ENCODE measurements around the gene ANP32B.
"Not testable (repeated sequence)": the region's sequence is repeated elsewhere in the genome, so short reads cannot be mapped to it uniquely, and the experiment has no call there.

Gene ANP32B

GRCh38 chr9:98018347-98018746, 35.2 kb downstream of the ANP32B start:
- DNase-seq = no peak
- intact Hi-C loops (cut with DNase I) = no loop called here

DNA sequence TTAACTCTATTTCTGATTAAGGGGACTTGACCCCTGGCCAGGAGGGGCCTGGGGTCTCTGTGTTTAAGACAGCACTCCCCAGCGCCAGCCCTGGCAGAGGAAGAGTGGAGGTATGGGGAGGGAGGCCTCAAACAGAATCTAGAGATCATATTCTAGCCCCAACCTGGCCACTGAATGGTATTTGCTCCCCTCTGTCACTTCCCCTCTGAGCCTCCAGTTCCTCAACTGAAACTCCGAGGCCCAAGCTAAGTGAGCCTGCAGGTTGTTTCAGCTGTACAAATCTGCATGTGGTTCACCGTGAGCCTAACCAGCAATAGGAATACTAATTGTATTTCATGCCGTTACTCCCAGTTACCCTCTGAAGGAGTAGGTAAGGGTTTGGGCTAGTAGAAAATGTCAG, 36.0 kb downstream of the ANP32B start:
- no peak for DNase-seq
- intact Hi-C loops (cut with DNase I) = no loop called here

DNA sequence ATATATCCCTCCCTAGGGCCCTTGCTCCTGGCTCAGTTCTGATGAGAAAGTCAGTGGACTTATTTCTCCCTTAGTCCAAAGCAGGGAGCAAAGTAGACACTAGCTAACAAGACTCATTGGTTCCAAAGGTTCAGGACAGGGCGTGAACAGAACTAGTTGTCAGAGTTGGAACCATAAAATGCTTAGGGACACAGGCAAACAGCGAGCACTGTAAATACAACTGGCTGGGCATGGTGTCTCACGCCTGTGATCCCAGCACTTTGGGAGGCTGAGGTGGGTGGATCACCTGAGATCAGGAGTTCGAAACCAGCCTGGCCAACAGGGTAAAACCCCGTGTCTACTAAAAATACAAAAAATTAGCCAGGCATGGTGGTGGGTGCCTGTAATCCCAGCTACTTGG, 36.7 kb downstream of the ANP32B start:
- DNase-seq; intact Hi-C loops (cut with DNase I): not testable (repeated sequence)

- DNase-seq = no peak
These were observed 37.5 kb downstream of the ANP32B start for GRCh38 chr9:98020476-98021145.

GRCh38 chr9:98021306-98022040, 38.3 kb downstream of the ANP32B start:
- DNase-seq = no peak
- intact Hi-C loops (cut with DNase I) = no loop called here

More at GRCh38 chr9:98020476-98021145, 37.5 kb downstream of the ANP32B start:
- intact Hi-C loops (cut with DNase I) = no loop called here

DNA sequence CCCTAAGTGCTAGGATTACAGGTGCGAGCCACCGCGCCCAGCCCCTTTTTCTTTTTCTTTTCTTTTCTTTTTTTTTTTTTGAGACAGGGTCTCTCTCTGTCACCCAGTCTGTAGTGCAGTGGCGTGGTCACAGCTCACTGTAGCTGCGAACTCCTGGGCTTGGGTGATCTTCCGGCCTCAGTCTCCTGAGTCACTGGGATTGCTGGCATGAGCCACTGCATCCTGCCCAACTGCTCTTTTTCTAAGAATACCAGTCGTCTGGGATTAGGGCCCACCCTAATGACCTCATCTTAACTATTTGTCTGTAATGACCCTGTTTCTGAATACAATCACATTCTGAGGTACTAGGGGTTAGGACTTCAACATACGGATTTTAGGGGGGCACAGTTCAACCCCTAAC, 39.3 kb downstream of the ANP32B start:
- intact Hi-C loops (cut with DNase I) = no loop called here

DNA sequence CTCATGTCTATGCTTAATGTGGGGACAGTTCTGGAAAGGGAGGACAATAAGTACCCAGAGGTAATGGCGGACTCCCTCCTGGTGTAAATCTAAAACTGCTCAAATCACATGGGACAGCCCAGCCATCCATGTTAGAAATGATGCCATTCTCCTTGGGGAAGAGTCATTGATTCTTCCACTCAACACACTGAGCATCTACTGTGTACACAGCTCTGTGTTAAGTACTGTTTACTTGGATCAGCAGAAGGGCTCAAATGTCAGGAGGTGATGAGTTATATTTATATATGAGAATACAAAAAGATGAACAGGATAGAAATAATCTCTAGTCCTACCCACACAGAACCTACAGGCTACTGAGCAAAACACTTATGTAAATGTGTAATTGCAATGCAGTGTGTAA, 41.6 kb downstream of the ANP32B start:
- intact Hi-C loops (cut with DNase I) = no loop called here
- no peak for DNase-seq

More for the DNA sequence above, 39.3 kb downstream of the ANP32B start:
- DNase-seq = no peak

- intact Hi-C loops (cut with DNase I) = no loop called here
- DNase-seq = no peak
These were observed 48.0 kb downstream of the ANP32B start for GRCh38 chr9:98031169-98031568.

DNA sequence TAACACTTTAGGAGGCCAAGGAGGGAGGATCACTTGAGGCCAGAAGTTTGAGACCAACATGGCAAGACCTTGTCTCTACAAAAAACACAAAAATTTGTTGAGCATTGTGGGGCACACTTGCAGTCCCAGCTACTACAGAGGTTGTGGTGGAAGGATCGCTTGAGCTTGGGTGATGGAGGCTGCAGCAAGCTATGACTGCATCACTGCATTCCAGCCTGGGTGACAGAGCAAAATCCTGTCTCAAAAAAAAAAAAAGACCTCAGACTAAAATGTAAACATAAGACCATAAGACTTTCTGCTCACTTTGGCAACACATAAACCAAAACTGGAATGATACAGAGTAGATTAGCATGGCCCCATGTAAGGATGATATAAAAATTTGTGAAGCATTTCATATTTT, 48.8 kb downstream of the ANP32B start:
- no peak for DNase-seq
- intact Hi-C loops (cut with DNase I) = no loop called here

DNA sequence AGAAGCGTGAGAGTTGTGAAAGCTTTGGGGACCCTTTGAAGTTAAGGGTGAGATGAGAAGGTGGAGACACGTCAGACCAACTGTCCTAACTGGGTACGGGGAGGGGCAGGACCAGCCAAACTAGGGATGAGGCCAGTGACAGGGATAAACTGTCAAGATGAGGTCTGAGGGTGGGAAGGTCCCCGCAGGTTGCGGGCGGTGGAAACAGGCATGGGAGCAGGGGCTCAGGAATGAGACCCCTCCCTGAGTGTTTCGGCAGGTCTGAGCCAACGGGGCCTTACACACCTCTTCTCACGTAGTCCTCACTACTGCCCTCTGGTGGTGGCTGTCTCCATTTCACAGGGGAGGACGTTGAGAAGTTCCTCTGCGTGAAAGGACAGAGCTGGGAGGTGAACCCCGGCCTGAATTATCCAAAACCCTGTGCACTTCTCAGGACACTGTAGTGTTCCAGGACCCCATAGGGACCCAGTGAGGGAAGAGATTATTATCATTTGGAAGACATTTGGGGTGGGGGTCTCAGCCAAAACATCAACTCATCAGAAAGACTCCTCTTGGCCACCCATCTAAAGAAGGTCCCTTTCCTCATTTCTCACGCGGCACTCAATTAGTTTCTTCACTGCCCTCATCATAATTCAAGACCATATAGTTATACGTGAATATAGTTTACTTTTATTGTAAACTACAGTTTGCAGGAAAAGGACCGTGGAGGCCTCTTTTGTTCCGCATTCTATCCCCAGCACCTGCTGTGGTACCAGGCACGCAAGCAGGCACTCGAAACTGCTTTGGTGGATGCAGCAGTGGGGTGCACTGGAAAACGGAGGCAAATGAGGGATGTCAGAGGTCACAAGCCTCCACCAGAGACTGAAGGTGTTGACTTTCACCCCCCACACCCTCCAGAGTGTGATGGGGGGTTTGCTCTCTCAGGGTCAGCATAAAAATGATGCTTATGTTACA, 51.7 kb downstream of the ANP32B start:
- peak; percentile 37 to 95 (median 83) for DNase-seq

DNA sequence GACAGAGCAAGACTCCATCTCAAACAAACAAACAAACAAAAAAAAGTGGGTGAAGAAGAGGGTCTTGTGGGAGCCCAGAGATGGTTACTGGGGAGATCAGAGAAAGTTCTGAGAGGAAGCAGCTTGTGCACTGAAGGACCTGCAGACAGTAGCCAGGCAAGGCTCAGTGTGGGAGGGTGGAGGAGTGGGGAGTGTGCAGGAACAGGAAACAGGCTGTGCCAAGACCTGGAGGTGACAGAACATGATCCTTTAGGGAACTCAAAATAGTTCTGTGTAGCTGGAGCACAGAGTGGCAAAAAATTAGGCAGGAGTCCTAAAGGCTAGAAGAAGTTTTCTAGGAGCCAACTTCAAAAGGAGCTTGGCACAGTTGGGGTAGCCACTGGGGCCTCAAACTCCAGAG, 54.2 kb downstream of the ANP32B start:
- intact Hi-C loops (cut with DNase I) = no loop called here
- peak in 4 of 10 donors; percentile 19 to 86 (median 30) for DNase-seq

More for the DNA sequence above, 51.7 kb downstream of the ANP32B start:
- intact Hi-C loops (cut with DNase I) = loop anchor here (1.0 to 2.0 kb wide), 2 partner anchors 52 to 112 kb away; partner anchors contain the start of gene ANP32B

DNA sequence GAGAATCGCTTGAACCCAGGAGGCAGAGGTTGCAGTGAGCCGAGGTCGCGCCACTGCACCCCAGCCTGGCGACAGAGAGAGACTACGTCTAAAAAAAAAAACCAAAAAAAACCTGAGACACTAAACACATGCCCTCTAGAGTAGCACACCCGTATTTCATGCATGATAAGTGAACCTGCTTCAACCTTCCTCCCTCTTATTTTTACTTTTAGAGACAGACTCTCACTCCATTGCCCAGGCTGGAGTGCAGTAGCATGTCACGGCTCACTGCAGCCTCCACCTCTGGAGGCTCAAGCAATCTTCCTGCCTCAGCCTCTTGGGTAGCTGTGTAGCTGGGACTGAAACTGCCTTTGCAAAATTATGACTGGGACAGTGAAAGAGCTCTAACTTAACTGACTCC, 55.8 kb downstream of the ANP32B start:
- intact Hi-C loops (cut with DNase I) = no loop called here

DNA sequence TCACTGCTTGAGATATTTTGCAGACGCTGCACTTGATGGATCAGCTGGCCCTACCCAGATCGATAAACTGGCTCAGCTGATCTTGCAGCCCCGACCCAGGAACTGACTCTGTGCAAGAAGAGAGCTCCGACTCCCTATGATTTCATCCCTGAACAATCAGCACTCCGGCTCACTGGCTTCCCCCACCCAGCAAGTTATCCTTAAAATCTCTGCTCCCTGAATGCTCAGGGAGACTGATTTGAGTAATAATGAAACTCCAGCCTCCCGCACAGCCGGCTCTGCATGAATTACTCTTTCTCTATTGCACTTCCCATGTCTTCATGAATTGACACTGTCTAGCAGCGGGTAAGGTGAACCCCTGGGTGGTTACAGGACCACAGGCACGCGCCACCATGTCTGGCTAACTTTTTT, 56.5 kb downstream of the ANP32B start:
- intact Hi-C loops (cut with DNase I) = no loop called here
- no peak for DNase-seq

More for the DNA sequence above, 55.8 kb downstream of the ANP32B start:
- no peak for DNase-seq

DNA sequence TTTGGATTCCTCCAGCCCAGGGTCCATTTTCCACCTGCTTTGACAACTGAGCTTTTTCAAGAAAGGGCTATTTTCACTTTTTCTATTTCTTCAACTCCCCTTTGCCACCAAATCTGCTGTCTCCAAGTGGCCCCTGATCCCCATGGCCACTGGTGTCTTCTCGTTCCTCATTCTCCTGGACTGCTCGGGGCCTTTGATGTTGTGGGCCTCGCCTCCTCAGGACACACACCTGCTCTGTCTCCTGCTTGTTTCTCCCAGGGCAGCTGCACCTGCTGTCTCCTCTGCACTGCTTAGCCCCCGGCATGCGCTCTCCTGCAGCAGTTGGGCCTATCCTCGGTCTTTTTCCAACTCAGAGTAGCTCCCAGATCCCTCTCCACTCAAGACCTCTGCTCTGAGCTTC, 57.1 kb downstream of the ANP32B start:
- intact Hi-C loops (cut with DNase I) = no loop called here
- DNase-seq = no peak

DNA sequence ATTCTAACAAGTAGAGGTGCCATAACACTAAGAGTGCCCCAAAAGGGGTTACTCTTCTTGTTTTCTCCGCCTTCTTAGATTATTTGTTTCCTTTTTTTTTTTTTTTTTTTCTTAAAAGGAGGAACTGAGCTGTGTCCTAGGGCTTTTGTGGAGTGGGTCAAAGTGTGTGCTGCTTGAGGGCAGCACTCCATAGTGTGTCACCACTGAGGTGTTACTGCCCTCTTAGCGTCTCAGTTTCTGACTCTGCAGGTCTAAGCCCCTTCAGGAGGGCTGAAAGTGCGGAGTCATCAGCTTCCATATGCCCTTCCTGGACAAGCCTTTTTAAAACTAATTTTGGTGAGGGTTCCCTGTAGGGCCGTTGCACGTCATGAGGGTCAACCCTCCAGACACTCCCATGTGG, 60.8 kb downstream of the ANP32B start:
- DNase-seq = no peak
- intact Hi-C loops (cut with DNase I) = no loop called here

DNA sequence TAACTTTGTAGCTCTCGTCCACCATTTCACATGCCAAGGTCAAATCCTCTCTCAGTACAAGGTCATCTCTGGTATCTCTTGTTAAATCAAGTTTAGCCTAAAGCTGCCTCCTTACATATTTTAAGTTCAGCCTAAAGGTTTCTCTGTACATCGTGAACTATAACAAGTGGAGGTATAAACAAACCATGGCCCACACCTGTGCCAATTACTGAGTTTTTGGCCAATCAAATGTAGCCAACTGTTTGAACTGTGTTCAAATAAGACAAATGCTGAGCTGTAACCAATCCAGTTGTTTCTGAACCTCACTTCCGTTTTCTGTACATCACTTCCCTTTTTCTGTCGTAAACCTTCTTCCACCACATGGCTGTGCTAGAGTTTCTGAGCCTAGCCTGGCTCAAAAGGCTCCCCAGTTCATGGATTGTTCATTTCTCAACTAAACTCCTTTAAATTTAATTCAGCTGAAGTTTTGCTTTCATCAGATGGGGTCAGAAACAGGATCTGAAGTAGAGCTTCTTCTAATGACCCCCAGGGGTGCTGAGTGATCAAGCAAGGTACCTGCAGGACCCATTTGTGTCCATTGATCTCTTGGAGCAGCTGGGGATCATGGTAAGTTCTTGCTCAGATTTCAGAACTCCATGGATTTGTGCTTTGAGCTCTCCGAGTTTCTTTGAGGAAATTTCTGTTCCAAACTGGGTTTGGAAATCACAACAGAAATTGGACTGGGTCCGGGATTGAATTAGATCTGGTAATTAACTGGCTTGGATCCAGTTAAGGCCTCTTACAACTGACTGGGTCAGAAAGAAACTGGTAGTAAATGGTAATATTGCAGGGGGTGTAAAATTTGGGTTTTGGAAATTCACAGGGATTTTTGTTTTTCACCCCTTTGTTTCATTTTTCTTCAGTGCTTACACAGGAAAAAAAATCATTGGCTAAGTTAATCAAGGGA, 62.4 kb downstream of the ANP32B start:
- intact Hi-C loops (cut with DNase I) = no loop called here
- no peak for DNase-seq

DNA sequence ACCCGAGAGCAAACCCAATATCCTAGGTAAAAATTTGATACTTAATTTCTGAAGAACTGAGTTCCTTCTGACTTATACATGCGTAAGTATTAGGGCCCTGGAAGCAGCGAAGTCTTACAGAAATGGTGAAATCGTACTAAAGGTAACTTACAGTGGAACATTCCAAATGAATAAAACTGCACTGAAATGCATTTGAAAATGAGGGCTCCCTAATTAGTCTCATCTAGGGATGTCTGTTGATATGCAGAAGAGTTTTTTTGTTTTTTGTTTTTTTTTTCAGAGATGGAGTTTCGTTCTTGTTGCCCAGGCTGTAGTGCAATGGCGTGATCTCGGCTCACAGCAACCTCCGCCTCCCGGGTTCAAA, 63.0 kb downstream of the ANP32B start:
- no peak for DNase-seq
- intact Hi-C loops (cut with DNase I) = no loop called here

- intact Hi-C loops (cut with DNase I) = no loop called here
- no peak for DNase-seq
These were observed 63.9 kb downstream of the ANP32B start for GRCh38 chr9:98047002-98047401.

- no peak for DNase-seq
- intact Hi-C loops (cut with DNase I) = no loop called here
These were observed 66.3 kb downstream of the ANP32B start for GRCh38 chr9:98049288-98050072.

All from posterior cingulate gyrus (tissue), 11 donors.